Fibroblast of skin of left biceps (primary cell): Measurements from ENCODE around the gene ANKRD44.

ENCODE experiments used
- DNase-seq, 2 experiments: peaks; one replicate each; pipeline ENCODE4 v3.0.0-alpha.2; 2013; ENCODE audit warnings: low read depth in 2 of 2

ANKRD44 gene

GRCh38 chr2:197322143-197322542 lies 11.6 kb upstream of the ANKRD44 start:
- DNase-seq = no peak

- no peak for DNase-seq
Observed at GRCh38 chr2:197315371-197315770, 4.8 kb upstream of the ANKRD44 start.

GRCh38 chr2:197312186-197312585 lies 1.6 kb upstream of the ANKRD44 start:
- no peak for DNase-seq

- DNase-seq = no peak
Observed at GRCh38 chr2:197311421-197312033, 947 bp upstream of the ANKRD44 start.

GRCh38 chr2:197310987-197311420 lies 424 bp upstream of the ANKRD44 start:
- DNase-seq = no peak

- DNase-seq = no peak
Observed at GRCh38 chr2:197309691-197310231, 819 bp downstream of the ANKRD44 start.

- DNase-seq = no peak
Observed at GRCh38 chr2:197308996-197309690, 1.4 kb downstream of the ANKRD44 start.

DNA sequence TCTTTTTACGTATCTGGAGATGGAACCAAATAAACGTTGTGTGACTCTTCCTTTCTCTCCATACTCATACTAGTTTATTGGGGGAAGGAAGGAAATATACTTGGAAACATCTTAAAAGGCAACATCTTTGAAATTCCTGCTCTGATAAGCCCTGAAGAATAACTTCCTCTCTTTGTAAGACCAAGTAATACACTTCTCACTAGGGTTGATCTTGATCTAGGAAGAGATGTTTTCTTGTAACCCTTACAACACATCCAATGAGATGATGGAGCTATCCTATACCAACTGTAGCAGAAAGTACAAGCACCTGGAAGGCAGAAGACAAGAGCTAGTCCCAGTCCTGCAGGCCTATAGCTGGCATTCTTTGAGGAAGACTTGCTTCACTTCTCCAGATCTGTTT lies 2.0 kb downstream of the ANKRD44 start:
- no peak for DNase-seq

- no peak for DNase-seq
Observed at GRCh38 chr2:197307933-197308521, 2.6 kb downstream of the ANKRD44 start.

DNA sequence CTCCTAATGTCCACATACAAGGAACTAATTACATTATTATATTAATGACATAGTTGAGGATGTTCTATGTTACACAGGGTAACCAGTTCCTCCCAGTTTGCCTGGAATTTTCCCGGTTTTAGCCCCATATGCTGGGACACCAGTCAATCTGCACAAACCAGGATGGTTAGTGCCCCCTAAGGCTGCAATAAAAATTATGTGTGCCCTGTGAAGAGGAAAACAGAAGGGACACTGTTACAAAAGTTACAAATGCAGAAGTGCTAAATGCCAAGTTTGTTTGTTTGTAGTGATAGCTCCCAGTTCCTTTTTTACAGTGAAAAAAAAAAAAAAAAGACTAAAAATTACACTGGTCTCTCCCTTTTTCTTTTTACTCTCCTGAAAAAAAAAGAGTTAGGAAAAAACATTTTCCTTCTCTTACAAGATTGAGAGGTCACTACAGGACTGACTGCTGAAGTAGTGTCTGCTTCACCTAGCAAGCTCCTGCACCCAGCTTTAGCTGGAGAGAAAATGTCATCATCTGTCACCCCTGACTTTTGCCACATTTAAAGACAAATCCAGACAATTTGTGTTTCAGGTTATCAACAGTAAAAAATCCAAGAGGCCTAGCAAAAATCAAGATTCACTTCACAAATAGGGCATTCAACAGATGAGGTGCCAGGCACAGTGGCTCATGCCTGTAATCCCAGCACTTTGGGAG lies 3.2 kb downstream of the ANKRD44 start:
- no peak for DNase-seq

- DNase-seq = no peak
Observed at GRCh38 chr2:197306696-197307040, 3.9 kb downstream of the ANKRD44 start.

GRCh38 chr2:197306024-197306695 lies 4.4 kb downstream of the ANKRD44 start:
- no peak for DNase-seq

- no peak for DNase-seq
Observed at GRCh38 chr2:197304556-197305011, 6.0 kb downstream of the ANKRD44 start.

DNA sequence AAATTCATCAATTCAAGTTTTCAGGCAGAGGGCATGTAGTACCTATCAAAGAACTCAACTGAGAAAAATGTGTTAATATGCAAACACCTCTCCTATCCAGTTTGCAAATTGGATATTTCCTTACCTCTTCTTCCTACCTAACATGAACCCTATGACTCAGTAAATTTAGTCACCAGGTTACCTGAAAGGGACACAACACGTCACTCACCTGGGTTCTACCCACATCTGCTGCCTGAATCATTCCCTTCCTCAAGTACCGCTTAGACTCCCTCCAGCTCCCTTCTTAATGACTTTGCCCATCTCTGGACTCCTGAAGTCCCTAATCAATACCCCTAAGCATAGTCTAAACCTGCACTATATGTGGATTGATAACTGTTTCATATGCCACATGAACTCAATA lies 10.4 kb downstream of the ANKRD44 start:
- no peak for DNase-seq

DNA sequence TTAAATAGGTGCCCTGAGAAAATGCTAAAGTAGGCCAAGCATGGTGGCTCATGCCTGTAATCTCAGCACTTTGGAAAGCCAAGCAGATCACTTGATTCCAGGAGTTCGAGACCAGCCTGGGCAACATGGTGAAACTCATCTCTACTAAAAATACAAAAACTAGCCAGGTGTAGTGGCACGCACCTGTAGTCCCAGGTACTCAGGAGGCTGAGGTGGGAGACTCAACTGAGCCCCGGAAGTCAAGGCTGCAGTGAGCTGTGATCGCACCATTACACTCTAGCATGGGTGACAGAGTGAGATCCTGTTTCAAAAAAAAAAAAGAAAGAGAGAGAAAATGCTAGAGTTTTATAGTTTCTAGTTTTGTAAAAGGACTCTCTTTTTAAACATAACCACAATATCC lies 12.0 kb downstream of the ANKRD44 start:
- no peak for DNase-seq

- no peak for DNase-seq
Observed at GRCh38 chr2:197297772-197298318, 12.7 kb downstream of the ANKRD44 start.

GRCh38 chr2:197297266-197297665 lies 13.3 kb downstream of the ANKRD44 start:
- DNase-seq = no peak

DNA sequence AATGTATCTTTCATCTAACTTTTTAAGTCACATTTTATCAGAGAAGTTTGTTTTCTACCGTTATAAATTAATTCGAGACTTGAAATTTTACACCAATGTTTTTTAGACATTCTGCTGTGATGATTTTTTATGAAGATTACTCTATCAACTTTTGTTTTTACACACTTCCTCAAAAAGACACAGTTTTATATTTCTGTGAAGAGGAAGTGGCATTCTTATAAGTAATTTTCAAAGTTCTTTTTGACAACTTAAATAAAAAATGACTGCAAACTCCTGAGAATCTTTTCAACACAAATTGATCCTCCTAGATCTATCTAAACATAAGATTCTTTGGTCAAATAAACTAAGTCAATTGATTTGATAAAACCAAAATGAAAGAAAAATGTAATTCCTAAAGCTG lies 13.7 kb downstream of the ANKRD44 start:
- DNase-seq = no peak

GRCh38 chr2:197294260-197294659 lies 16.3 kb downstream of the ANKRD44 start:
- DNase-seq = no peak

DNA sequence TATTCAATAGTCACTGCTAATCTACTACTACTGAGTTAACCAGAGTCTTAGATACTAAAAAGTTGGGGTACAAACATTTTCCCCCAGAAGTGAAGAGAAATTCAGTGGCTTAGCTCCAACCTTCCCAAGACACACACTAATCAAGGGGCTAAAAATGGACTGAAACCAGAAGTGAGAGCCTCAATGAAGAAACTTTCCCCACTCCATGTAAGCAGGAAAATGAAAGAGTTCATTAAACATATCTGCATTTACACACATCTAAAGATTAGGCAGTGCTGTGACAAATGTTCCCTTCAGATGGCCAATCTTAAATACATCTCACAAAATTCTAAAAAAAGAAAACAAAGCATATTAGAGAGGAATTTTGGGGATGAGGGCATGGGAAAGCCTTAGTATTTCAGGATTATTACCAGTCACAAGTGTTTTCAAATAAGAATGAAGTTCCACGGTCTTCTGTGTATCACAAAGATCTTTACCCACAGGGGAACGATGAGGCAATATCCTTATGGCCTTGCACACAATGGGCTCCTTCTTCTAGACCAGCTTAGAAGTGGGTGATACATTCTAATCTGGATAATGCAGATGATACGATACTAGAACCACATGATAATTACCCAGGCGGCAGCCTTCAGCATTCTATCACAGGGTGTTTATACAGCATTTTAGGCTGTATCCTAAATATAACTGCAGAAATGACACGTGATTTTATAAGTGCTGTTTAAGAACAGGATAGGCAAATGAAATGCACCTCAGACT lies 17.1 kb downstream of the ANKRD44 start:
- no peak for DNase-seq

- no peak for DNase-seq
Observed at GRCh38 chr2:197292619-197293018, 18.0 kb downstream of the ANKRD44 start.
